OCI-LY7 (cell line): Measurements from ENCODE around the gene ATXN10. TPM values are rescaled to one million over a fixed set of nuclear protein-coding genes. Genes with fewer than 3 reads are reported as not detected.

Experiments
- BruUV-seq: library from RNA; stranded (reverse); fragments of 400-500 nt; replicated peaks from 2 replicates; lab custom pipeline; 2021; lab: Mats Ljungman, UMichigan
- CTCF ChIA-PET: fragments of 300-600 bp; sonication (Branson Sonifier 250); formaldehyde crosslinking; loops from one replicate; lab custom pipeline; 2022; ENCODE audit warnings: antibody characterized with exemption; ENCODE audit not compliant: unreplicated experiment; lab: Charles Lee
- POLR2A ChIA-PET: fragments of 300-600 bp; sonication (Branson Sonifier 250); formaldehyde crosslinking; loops from one replicate; lab custom pipeline; 2022; ENCODE audit warnings: antibody characterized with exemption; lab: Charles Lee
- DNase-seq: peaks from one replicate; pipeline ENCODE4 v3.0.0-alpha.2; 2015; ENCODE audit warnings: low spot score
- H2AFZ ChIP-seq: fragments of 200-600 bp; sonication (generic), shearing (Covaris generic); 2 replicates; pipeline ENCODE4 v1.6.1; 2014; ENCODE audit warnings: mild to moderate bottlenecking, antibody characterized with exemption, low read length, moderate library complexity
- H3K27ac ChIP-seq: fragments of 200-600 bp; sonication (generic); 2 replicates; pipeline ENCODE4 v1.5.1; 2014; ENCODE audit warnings: mixed run types, low read depth, mild to moderate bottlenecking, moderate library complexity, low read length, inconsistent platforms; ENCODE audit not compliant: poor library complexity, severe bottlenecking
- H3K36me3 ChIP-seq: fragments of 200-600 bp; sonication (generic); 2 replicates; pipeline ENCODE4 v1.6.1; 2014; ENCODE audit warnings: mild to moderate bottlenecking, antibody characterized with exemption, low read length, moderate library complexity, mixed read lengths; ENCODE audit not compliant: insufficient read depth
- H3K4me1 ChIP-seq: fragments of 200-600 bp; sonication (generic); 2 replicates; pipeline ENCODE4 v1.5.1; 2014; ENCODE audit warnings: mild to moderate bottlenecking, low read length; ENCODE audit not compliant: insufficient read depth, poor library complexity, severe bottlenecking
- H3K4me2 ChIP-seq: fragments of 200-600 bp; sonication (generic); 2 replicates; pipeline ENCODE4 v1.6.1; 2014; ENCODE audit warnings: mild to moderate bottlenecking, low read length
- H3K4me3 ChIP-seq: fragments of 200-600 bp; sonication (generic); 2 replicates; pipeline ENCODE4 v1.5.1; 2014; ENCODE audit warnings: mild to moderate bottlenecking, low read depth, low read length; ENCODE audit not compliant: poor library complexity, severe bottlenecking
- H3K79me2 ChIP-seq: fragments of 200-600 bp; sonication (generic); 2 replicates; pipeline ENCODE4 v1.6.1; 2016; ENCODE audit warnings: low read depth, mild to moderate bottlenecking, low read length, moderate library complexity, mixed read lengths; ENCODE audit not compliant: insufficient read depth
- H3K9me2 ChIP-seq: fragments of 200-600 bp; sonication (generic); 2 replicates; pipeline ENCODE4 v1.6.1; 2016; ENCODE audit warnings: mild to moderate bottlenecking, low read length, mixed read lengths; ENCODE audit not compliant: insufficient read depth
- H3K9me3 ChIP-seq: fragments of 200-600 bp; sonication (generic); 2 replicates; pipeline ENCODE4 v1.6.1; 2014; ENCODE audit warnings: mild to moderate bottlenecking, mixed run types, low read length, mixed read lengths
- H4K20me1 ChIP-seq: fragments of 200-600 bp; sonication (generic); 2 replicates; pipeline ENCODE4 v1.6.1; 2014; ENCODE audit warnings: mild to moderate bottlenecking, antibody characterized with exemption, low read length, moderate library complexity, mixed read lengths; ENCODE audit not compliant: insufficient read depth
- CTCF ChIP-seq: fragments of 200-600 bp; sonication (generic); conservative IDR thresholded peaks from 2 replicates; pipeline ENCODE4 v1.5.1; 2014; ENCODE audit warnings: mild to moderate bottlenecking, antibody characterized with exemption, low read length, moderate library complexity, mixed read lengths
- EZH2phosphoT487 ChIP-seq: fragments of 200-600 bp; sonication (generic); IDR thresholded peaks from 2 replicates; pipeline ENCODE4 v1.6.1; 2018; ENCODE audit warnings: low read depth, borderline replicate concordance, mild to moderate bottlenecking, mixed run types, antibody characterized with exemption, low read length, moderate library complexity, mixed read lengths
- intact Hi-C: fragments of 100-400 bp; cut with micrococcal nuclease; formaldehyde crosslinking; loops from one replicate; pipeline ENCODE4 v1.10.0; 2022; ENCODE audit not compliant: unreplicated experiment
- total RNA-seq, 2 experiments: library from RNA; depleted of rRNA in 1 of 2; stranded (reverse); fragments of >200 nt in 1 of 2; shearing (Covaris generic) in 1 of 2; gene quantifications; 2 replicates each; pipeline ENCODE4 v1.2.3, GENCODE V29; 2014 to 2022

The ATXN10 gene
- total RNA-seq, 2 experiments from 2014 or later, result 66.1 to 197 TPM

GRCh38 chr22:45640291-45640940 is 31.2 kb upstream of the ATXN10 start:
- Histone ChIP-seq H3K4me2 (no peak overlapping the region), H4K20me1 (no peaks in the 10 kb centered on the region), H3K4me1 (no peaks in the 10 kb centered on the region), H3K36me3 (no peaks in the 10 kb centered on the region), H3K9me2 (no peaks in the 10 kb centered on the region), H3K79me2 (no peaks in the 10 kb centered on the region), H3K9me3 (no peaks in the 10 kb centered on the region), H3K4me3 (no peak overlapping the region), H3K27ac (no peak overlapping the region), H2AFZ (no peak overlapping the region)
- POLR2A ChIA-PET, result no interaction called here
- TF ChIP-seq EZH2phosphoT487, result no peak
- TF ChIP-seq CTCF, result no peak
- no TSS peak for BruUV-seq
- intact Hi-C loops, result loop anchor here (5.0 kb wide), 1 partner anchor 58 kb away; no protein-coding TSS in a partner anchor
- CTCF ChIA-PET, result no interaction called here
- DNase-seq, result no peak

GRCh38 chr22:45640941-45641621 is 30.6 kb upstream of the ATXN10 start:
- H3K9me2 ChIP-seq, result no peaks in the 10 kb centered on the region
- no peaks in the 10 kb centered on the region for H3K4me1 ChIP-seq
- no peak overlapping the region for H3K4me3 ChIP-seq
- ChIA-PET CTCF (no interaction called here), POLR2A (no interaction called here)
- no peak for TF ChIP-seq EZH2phosphoT487
- no peak overlapping the region for H3K4me2 ChIP-seq
- DNase-seq, result no peak
- H3K79me2 ChIP-seq, result no peaks in the 10 kb centered on the region
- BruUV-seq, result no TSS peak
- no peak overlapping the region for H3K27ac ChIP-seq
- no peaks in the 10 kb centered on the region for H3K9me3 ChIP-seq
- H3K36me3 ChIP-seq, result no peaks in the 10 kb centered on the region
- H4K20me1 ChIP-seq, result no peaks in the 10 kb centered on the region
- H2AFZ ChIP-seq, result no peak overlapping the region
- intact Hi-C loops, result loop anchor here (5.0 kb wide), 1 partner anchor 59 kb away; no protein-coding TSS in a partner anchor

- no peak overlapping the region for H3K4me2 ChIP-seq
- CTCF ChIA-PET, result no interaction called here
- TF ChIP-seq EZH2phosphoT487 (no peak), CTCF (no peak)
These were observed 28.6 kb upstream of the ATXN10 start for GRCh38 chr22:45642986-45643385.

More at GRCh38 chr22:45642986-45643385, 28.6 kb upstream of the ATXN10 start:
- no TSS peak for BruUV-seq
- H3K4me1 ChIP-seq, result no peaks in the 10 kb centered on the region
- no peak for DNase-seq
- H3K36me3 ChIP-seq, result no peaks in the 10 kb centered on the region
- intact Hi-C loops, result loop anchor here (5.0 kb wide), 1 partner anchor 61 kb away; no protein-coding TSS in a partner anchor
- H3K79me2 ChIP-seq, result no peaks in the 10 kb centered on the region
- no peaks in the 10 kb centered on the region for H3K9me3 ChIP-seq
- no peak overlapping the region for H2AFZ ChIP-seq
- H3K9me2 ChIP-seq, result no peaks in the 10 kb centered on the region
- H3K27ac ChIP-seq, result no peak overlapping the region
- no peak overlapping the region for H3K4me3 ChIP-seq
- POLR2A ChIA-PET, result interaction anchor here (0.8 kb wide), 1 partner anchor 190 kb away, joined by 3 read pairs; no protein-coding TSS in a partner anchor
- H4K20me1 ChIP-seq, result no peaks in the 10 kb centered on the region
